Tibial artery (tissue), 4 donors: Measurements from ENCODE around the gene C14orf132.
"Not testable (repeated sequence)": the region's sequence is repeated elsewhere in the genome, so short reads cannot be mapped to it uniquely, and the experiment has no call there.

Experiments used
- DNase-seq, 2 donors: peaks; one replicate each; pipeline ENCODE4 v3.0.0-alpha.2; 2019
- H3K27ac ChIP-seq, 2 donors: fragments of 200-600 bp; sonication (generic) in 1 of 2; 1 replicate in 1 of 2; 2 replicates in 1 of 2; pipeline ENCODE4 v1.5.1; 2018 to 2019; ENCODE audit warnings: mild to moderate bottlenecking in 1 of 2
- H3K27me3 ChIP-seq, 2 donors: fragments of 200-600 bp; sonication (generic) in 1 of 2; one replicate each; pipeline versions ENCODE4 v1.5.1 to v1.6.0; 2016 to 2019
- H3K36me3 ChIP-seq, 3 donors: fragments of 200-600 bp; sonication (generic) in 2 of 3; one replicate each; pipeline ENCODE4 v1.5.1; 2016 to 2019; ENCODE audit warnings: mild to moderate bottlenecking in 2 of 3
- H3K4me1 ChIP-seq, 4 donors: fragments of 200-600 bp; sonication (generic) in 2 of 4; 1 replicate in 3 of 4; 2 replicates in 1 of 4; pipeline ENCODE4 v1.5.1; 2016 to 2019
- H3K4me3 ChIP-seq, 2 donors: fragments of 200-600 bp; sonication (generic) in 1 of 2; 1 replicate in 1 of 2; 2 replicates in 1 of 2; pipeline ENCODE4 v1.5.1; 2018 to 2019; ENCODE audit warnings: mild to moderate bottlenecking in 2 of 2
- H3K9me3 ChIP-seq, 3 donors: fragments of 200-600 bp; sonication (generic) in 1 of 3; one replicate each; pipeline ENCODE4 v1.5.1; 2016 to 2019
- intact Hi-C: fragments of 100-400 bp; cut with DNase I; formaldehyde crosslinking; loops from one replicate; pipeline ENCODE4 v1.15.0; 2023; ENCODE audit warnings: low total_unique reads
- TF ChIP-seq, protein P1 (sequence below), 2 experiments: fragments of 200-600 bp in 1 of 2; fragments of 450-650 bp in 1 of 2; IDR thresholded peaks; one replicate each; pipeline ENCODE4 v1.5.1; 2017 to 2019; ENCODE audit warnings: antibody characterized with exemption in 2 of 2, mild to moderate bottlenecking in 1 of 2, moderate library complexity in 1 of 2

C14orf132 gene

DNA sequence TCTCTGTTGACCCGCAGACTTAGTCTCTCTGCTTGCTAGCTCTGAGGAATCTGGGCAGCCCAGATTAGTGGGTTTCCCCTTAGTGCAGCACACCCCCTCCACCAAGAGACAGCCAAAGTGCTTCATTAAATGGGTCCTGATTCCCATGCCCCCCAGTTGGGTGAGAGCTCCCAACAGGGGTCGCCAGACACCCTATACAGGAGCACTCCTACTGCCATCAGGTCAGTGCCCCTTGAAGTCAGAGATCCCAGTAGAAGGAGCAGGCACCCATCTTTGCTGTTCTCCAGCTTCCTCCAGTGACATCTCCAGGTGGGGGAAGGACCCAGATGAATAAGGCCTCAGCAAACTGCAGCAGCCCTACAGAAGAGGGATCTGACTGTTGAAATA, 36.7 kb upstream of the C14orf132 start:
- no peak overlapping the region for H3K4me3 ChIP-seq
- H3K27me3 ChIP-seq: peaks cover 0 to 40% of the 10 kb centered on the region in 2 donors
- no peaks in the 10 kb centered on the region for H3K9me3 ChIP-seq
- no peak overlapping the region for H3K27ac ChIP-seq
- no peaks in the 10 kb centered on the region for H3K4me1 ChIP-seq
- intact Hi-C loops: no loop called here
- TF ChIP-seq, protein P1, sequence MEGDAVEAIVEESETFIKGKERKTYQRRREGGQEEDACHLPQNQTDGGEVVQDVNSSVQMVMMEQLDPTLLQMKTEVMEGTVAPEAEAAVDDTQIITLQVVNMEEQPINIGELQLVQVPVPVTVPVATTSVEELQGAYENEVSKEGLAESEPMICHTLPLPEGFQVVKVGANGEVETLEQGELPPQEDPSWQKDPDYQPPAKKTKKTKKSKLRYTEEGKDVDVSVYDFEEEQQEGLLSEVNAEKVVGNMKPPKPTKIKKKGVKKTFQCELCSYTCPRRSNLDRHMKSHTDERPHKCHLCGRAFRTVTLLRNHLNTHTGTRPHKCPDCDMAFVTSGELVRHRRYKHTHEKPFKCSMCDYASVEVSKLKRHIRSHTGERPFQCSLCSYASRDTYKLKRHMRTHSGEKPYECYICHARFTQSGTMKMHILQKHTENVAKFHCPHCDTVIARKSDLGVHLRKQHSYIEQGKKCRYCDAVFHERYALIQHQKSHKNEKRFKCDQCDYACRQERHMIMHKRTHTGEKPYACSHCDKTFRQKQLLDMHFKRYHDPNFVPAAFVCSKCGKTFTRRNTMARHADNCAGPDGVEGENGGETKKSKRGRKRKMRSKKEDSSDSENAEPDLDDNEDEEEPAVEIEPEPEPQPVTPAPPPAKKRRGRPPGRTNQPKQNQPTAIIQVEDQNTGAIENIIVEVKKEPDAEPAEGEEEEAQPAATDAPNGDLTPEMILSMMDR (IDR thresholded peaks at IDR 0.05): no peak
- no peaks in the 10 kb centered on the region for H3K36me3 ChIP-seq
- DNase-seq: no peak

DNA sequence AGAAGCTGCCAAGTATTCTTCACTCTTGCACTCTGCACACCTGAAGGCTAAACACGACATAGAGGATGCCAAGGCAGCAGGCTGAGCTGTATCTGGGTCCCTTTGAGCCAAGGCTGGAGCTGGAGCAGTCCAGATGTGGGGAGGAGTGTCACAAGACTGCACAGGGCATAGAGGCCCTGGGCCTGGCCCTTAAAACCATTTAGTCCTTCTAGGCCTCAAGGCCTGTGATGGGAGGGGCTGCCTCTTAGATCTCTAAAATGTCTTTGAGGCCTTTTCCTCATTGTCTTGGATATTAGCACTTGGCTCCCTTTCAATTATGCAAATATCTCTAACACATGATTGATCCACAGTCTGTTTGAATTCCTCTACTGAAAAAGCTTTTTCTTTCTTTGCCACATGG, 28.0 kb upstream of the C14orf132 start:
- no peak overlapping the region for H3K4me3 ChIP-seq
- intact Hi-C loops: no loop called here
- H3K9me3 ChIP-seq: peaks cover 0 to 10% (median 10%) of the 10 kb centered on the region in 3 donors
- TF ChIP-seq, protein P1 (IDR thresholded peaks at IDR 0.05): no peak
- no peaks in the 10 kb centered on the region for H3K4me1 ChIP-seq
- no peak overlapping the region for H3K27ac ChIP-seq
- H3K36me3 ChIP-seq: no peaks in the 10 kb centered on the region
- DNase-seq: no peak
- no peaks in the 10 kb centered on the region for H3K27me3 ChIP-seq

DNA sequence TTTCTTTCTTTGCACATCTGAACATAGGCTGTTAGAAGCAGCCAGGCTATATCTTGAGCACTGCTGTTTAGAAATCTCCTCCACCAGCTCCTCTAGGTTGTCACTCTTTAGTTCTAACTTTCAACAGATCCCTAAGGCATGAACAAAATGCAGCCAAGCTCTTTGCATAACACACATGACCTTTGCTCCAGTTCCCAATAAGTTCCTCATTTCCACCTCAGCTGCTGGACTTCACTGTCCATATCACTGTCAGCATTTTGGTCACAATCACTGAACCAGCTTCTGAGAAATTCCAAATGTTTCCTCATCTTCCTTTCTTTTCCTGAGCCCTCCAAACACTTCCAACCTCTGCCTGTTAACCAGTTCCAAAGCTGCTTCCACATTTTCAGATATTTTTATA, 27.6 kb upstream of the C14orf132 start:
- Histone ChIP-seq H3K27ac (no peak overlapping the region), H3K9me3 (peaks cover 0 to 10% (median 10%) of the 10 kb centered on the region in 3 donors)
- intact Hi-C loops: no loop called here

DNA sequence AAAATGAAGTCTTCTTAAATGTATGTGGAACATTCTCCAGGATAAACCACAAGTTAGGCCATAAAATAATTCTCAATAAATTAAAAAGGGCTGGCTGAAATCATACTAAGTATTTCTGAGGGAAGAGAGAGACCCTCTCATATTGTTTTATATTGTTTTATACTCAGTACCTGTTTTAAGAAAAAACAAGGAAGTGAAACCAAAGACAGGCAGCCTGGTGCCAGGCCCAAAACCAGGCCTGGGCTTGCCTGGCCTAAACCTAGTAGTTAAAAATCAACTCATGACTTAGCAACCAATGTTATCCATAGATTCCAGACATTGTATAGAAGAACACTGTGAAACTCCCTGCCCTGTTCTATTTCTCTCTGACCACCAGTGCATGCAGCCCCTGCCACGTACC, 26.4 kb upstream of the C14orf132 start:
- H3K36me3 ChIP-seq, H3K27me3 ChIP-seq, H3K4me1 ChIP-seq, intact Hi-C loops, H3K4me3 ChIP-seq, DNase-seq, H3K27ac ChIP-seq: not testable (repeated sequence)
- H3K9me3 ChIP-seq: peaks cover 0 to 10% (median 10%) of the 10 kb centered on the region in 3 donors

More for the DNA sequence above, 27.6 kb upstream of the C14orf132 start:
- Histone ChIP-seq H3K36me3 (no peaks in the 10 kb centered on the region), H3K27me3 (no peaks in the 10 kb centered on the region), H3K4me3 (no peak overlapping the region), H3K4me1 (no peaks in the 10 kb centered on the region)
- DNase-seq: no peak
- TF ChIP-seq, protein P1 (IDR thresholded peaks at IDR 0.05): no peak

DNA sequence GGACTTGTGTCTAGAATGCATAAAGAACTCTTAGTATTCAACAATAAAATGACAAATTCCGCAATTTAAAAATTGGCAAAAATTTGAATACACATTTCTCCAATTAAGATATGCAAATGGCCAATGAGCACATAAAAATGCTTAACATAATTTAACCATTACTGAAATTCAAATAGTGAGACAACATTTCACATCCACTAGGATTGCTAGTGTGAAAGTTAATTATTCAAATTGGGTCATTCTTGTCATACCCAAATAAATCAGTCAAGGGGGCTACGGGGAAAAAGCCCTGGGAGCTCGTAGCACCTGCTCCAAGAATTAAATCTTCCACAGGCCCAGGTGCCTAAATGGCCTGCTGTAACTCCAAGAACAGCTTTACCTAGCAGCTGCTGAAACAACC, 25.0 kb upstream of the C14orf132 start:
- intact Hi-C loops: no loop called here

DNA sequence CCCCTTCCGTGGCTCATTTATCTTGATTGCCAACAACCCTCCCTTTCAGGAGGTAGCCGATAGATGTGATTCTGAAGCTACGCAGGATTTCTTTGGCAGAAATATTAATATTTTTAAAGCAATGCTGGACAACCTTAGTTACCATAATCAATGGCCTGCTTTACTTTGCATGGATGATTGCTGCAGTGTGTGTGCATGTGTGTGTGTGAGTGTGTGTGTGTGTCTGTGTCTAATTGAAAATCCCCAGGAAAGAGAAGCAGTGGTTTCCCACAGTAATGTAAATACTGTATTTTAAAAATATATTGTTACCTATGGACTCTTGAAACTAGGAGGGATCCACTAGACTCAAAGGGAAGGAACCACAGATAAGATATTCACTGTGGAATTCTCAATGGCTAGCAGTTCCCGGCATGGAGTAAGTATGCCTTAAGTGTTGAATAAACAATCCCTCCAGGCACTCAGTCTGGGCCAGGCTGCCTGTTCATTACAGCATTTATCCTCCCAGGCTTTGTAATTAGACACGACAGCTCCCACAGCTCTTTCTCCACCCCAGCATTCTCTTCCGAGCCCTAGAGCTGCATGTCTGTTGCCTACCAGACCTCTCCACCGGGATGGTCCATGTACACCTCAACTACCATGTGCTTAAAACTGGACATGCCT, 22.5 kb upstream of the C14orf132 start:
- Histone ChIP-seq H3K4me1 (no peaks in the 10 kb centered on the region), H3K9me3 (no peaks in the 10 kb centered on the region), H3K4me3 (no peak overlapping the region), H3K27me3 (peaks cover 0 to 18% of the 10 kb centered on the region in 2 donors), H3K27ac (no peak overlapping the region), H3K36me3 (no peaks in the 10 kb centered on the region)
- intact Hi-C loops: no loop called here
- TF ChIP-seq, protein P1 (IDR thresholded peaks at IDR 0.05): no peak
- DNase-seq: no peak

More for the DNA sequence above, 25.0 kb upstream of the C14orf132 start:
- Histone ChIP-seq H3K27ac (no peak overlapping the region), H3K9me3 (peaks cover 0 to 10% (median 10%) of the 10 kb centered on the region in 3 donors), H3K4me1 (no peaks in the 10 kb centered on the region), H3K27me3 (peaks cover 0 to 8% of the 10 kb centered on the region in 2 donors), H3K4me3 (no peak overlapping the region), H3K36me3 (no peaks in the 10 kb centered on the region)
- no peak for DNase-seq
- TF ChIP-seq, protein P1 (IDR thresholded peaks at IDR 0.05): no peak
